OCI-LY7 (cell line): ENCODE results near the gene ESR2.

Source experiments
- EZH2phosphoT487 ChIP-seq: fragments of 200-600 bp; sonication (generic); IDR thresholded peaks from 2 replicates; pipeline ENCODE4 v1.6.1; 2018; ENCODE audit warnings: low read depth, borderline replicate concordance, mild to moderate bottlenecking, mixed run types, antibody characterized with exemption, low read length, moderate library complexity, mixed read lengths
- TF ChIP-seq, protein P1 (sequence below): fragments of 200-600 bp; sonication (generic); conservative IDR thresholded peaks from 2 replicates; pipeline ENCODE4 v1.5.1; 2014; ENCODE audit warnings: mild to moderate bottlenecking, antibody characterized with exemption, low read length, moderate library complexity, mixed read lengths

DNA sequence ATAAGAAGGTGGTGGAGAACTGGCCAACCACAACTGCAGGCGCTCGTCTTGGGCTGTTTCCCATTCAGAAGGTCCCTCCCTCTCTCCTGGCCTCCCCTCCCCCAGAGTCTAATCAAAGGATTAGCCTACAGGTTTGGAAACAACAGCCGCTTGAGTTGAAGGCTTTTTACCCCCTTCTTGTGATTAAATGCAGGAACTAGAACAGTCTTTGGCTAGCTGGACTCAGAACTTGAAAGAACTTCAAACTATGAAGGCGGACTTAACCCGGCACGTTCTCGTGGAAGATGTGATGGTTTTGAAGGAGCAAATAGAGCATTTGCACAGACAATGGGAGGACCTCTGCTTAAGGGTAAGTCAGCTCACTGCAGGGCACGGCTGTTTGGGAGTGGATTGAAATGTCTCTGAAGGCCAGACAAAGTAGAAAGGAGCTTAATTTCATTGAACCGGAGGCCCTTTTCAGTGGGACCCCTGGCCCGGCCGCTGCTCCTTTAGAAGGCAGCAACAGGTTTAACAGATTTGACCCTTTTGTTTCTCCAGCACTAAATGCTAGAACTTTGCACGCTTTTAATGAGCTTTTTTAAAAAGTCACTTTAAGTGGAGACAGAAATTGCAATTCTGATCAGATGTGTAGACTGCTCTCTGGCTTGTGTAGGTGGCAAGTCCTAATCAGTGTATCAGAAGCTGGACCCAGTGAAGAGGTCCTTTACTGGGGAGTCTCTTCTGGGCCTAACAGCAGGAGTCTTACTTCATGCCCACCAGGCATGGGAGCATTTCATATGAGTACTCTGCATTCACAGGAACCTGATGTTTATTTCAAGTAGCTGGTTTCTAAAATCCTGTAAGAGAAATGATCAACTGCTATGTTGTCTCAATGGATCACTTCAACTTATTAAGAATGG, 107.7 kb downstream of the ESR2 start:
- TF ChIP-seq, protein P1, sequence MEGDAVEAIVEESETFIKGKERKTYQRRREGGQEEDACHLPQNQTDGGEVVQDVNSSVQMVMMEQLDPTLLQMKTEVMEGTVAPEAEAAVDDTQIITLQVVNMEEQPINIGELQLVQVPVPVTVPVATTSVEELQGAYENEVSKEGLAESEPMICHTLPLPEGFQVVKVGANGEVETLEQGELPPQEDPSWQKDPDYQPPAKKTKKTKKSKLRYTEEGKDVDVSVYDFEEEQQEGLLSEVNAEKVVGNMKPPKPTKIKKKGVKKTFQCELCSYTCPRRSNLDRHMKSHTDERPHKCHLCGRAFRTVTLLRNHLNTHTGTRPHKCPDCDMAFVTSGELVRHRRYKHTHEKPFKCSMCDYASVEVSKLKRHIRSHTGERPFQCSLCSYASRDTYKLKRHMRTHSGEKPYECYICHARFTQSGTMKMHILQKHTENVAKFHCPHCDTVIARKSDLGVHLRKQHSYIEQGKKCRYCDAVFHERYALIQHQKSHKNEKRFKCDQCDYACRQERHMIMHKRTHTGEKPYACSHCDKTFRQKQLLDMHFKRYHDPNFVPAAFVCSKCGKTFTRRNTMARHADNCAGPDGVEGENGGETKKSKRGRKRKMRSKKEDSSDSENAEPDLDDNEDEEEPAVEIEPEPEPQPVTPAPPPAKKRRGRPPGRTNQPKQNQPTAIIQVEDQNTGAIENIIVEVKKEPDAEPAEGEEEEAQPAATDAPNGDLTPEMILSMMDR = no peak
- TF ChIP-seq EZH2phosphoT487 = no peak
